ENCODE measurements around the gene UNC119. TPM values are rescaled to one million over a fixed set of nuclear protein-coding genes. Genes with fewer than 3 reads are reported as not detected.
A peak's percentile ranks its signal among the peaks of the same experiment; 100 is the strongest.

Gene UNC119
- total RNA-seq, 1 experiment from 2014 or later: 43.2 TPM

DNA sequence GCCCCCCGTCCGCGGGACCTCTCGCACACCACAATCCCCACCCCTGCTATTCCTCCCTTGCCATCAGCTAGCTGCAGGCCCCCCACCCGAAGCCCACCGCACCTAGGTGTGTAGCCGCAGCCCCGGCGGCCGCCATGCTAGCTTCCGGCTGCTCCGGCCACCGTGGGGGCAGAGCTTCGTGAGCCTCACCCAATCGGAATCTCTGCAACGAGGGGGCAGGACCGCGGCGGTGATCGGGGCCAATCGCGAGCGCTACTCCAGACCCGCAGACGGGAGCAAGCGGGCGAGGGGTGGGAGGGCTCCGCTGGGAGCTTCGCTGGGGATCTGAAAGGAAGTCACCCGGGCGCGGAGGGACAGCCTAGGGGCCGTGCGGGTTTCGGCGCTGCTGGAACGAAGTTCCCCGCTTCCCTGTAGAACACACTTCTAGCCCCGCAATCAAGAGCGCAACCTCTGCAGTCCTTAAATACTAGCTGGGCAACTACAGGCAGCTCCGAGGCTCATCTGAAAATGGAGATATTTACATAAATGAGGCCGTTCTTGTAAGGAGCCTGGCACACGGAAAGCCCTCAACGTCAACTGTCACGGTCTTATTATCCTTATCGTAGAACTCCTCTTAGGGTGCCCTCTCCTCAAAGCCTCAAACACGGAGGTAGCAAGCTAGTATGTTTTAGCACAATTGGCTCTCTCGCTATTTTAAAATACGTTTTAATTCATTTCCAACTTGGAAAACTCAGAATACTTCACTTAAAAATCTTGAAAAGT lies 19.1 kb upstream of the UNC119 start, which contains the start of gene PIGS (continued):
- TF ChIP-seq EZH2phosphoT487 (IDR thresholded peaks at IDR 0.05; ENCODE audit: borderline replicate concordance) (no peak), POLR2AphosphoS5 (IDR thresholded peaks at IDR 0.05; ENCODE audit: low read depth, low read length) (peak; percentile 80), CTCF (IDR thresholded peaks at IDR 0.05 in 2 of 3, conservative IDR thresholded peaks at IDR 0.05 in 1 of 3; ENCODE audit: borderline replicate concordance in 1 of 3, insufficient read depth in 1 of 3, low read depth in 2 of 3, low read length in 2 of 3) (no peak), ZFX (IDR thresholded peaks at IDR 0.05) (peak; percentile 24; the same call in 1 of the 2 replicates), EGR1 (IDR thresholded peaks at IDR 0.05; ENCODE audit: low read depth) (no peak), SIN3A (IDR thresholded peaks at IDR 0.05; ENCODE audit: low read depth) (peak; percentile 34; the same call in 1 of the 2 replicates), CEBPB (IDR thresholded peaks at IDR 0.05; ENCODE audit: low read depth) (no peak)

- no peak for DNase-seq (ENCODE audit: low read depth, low spot score)
- ATAC-seq: peak; percentile 61
- Histone ChIP-seq H4K20me1 (ENCODE audit: insufficient read depth) (no peaks in the 10 kb centered on the region), H3K9ac (ENCODE audit: low read length) (peak overlapping the region; percentile 91), H3K79me2 (ENCODE audit: insufficient read depth, low read length) (peaks cover 22% of the 10 kb centered on the region), H3K27me3 (ENCODE audit: insufficient read depth, low read length) (no peaks in the 10 kb centered on the region), H3K36me3 (ENCODE audit: control insufficient read depth in 1 of 2, insufficient read depth in 2 of 2, low read length in 2 of 2) (peaks cover 0 to 4% of the 10 kb centered on the region in 2 experiments; a peak in 1 of 4 replicates), H3K4me2 (ENCODE audit: low read length) (peak overlapping the region; percentile 99), H3K9me2 (ENCODE audit: insufficient read depth) (no peaks in the 10 kb centered on the region), H3K9me3 (ENCODE audit: control insufficient read depth in 1 of 2, insufficient read depth in 1 of 2, low read depth in 1 of 2, low read length in 2 of 2) (no peaks in the 10 kb centered on the region), H2AFZ (ENCODE audit: low read depth, low read length, poor library complexity, severe bottlenecking) (peak overlapping the region; percentile 53), H3K4me3 (replicated peaks in 1 of 2; ENCODE audit: low read depth in 1 of 2, low read length in 2 of 2) (peak overlapping the region; percentile 77 to 99), H3K4me1 (ENCODE audit: control insufficient read depth in 1 of 2, insufficient read depth in 2 of 2, low read length in 2 of 2) (peaks cover 0 to 20% of the 10 kb centered on the region in 2 experiments; a peak in 3 of 4 replicates), H3K27ac (ENCODE audit: low read depth, low read length) (peak overlapping the region; percentile 62)
- BruUV-seq (replicated peaks): no TSS peak
- ChIA-PET CTCF (interaction anchor here (0.7 to 1.2 kb wide), 4 partner anchors 20 to 235 kb away, joined by 3 to 6 read pairs (median 4); partner anchors contain the start of gene TNFAIP1), RAD21 (ENCODE audit: low non-redundant PET in 1 of 2, low total read pairs in 2 of 2, uncharacterized antibody in 2 of 2, unreplicated experiment in 2 of 2) (no interaction called here), POLR2A (interaction anchor here (0.8 to 1.3 kb wide), 5 partner anchors 9 to 149 kb away, joined by 3 read pairs; partner anchors contain the start of gene RPL23A)
- intact Hi-C loops (cut with micrococcal nuclease): no loop called here
- TF ChIP-seq, protein P1, sequence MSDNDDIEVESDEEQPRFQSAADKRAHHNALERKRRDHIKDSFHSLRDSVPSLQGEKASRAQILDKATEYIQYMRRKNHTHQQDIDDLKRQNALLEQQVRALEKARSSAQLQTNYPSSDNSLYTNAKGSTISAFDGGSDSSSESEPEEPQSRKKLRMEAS (IDR thresholded peaks at IDR 0.05): peak; percentile 60; the same call in 1 of the 2 replicates
- TF ChIP-seq CEBPB (IDR thresholded peaks at IDR 0.05; ENCODE audit: low read depth) (no peak), ZFX (IDR thresholded peaks at IDR 0.05) (peak; percentile 59; the same call in 1 of the 2 replicates), EGR1 (IDR thresholded peaks at IDR 0.05; ENCODE audit: low read depth) (no peak)
Measured at GRCh38 chr17:28570716-28571360, 18.4 kb upstream of the UNC119 start.

Measured in HCT116 (cell line).